Measurements from ENCODE around the gene ELMO1.

DNA sequence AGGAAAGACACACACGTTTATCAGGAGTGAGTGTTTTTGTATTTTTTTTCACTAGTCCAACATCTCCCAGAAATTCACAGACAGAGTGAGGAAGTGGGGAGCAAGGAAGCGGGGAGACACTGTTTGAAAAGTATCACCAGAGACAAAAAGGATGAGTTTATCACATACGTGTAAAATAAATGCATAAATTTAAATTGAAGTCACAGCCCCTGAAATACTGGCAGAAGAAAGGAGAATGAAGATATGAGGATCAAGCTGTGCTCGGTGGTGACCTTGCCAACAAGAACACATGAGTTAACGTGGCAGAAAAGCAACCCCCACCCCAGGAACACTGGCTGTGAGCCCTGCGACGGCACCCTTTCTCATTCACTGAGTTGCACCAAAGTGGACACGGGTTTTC, 407.2 kb downstream of the ELMO1 start:
- TF ChIP-seq EZH2 (IDR thresholded peaks at IDR 0.05; ENCODE audit: borderline replicate concordance, low read depth, low read length, poor library complexity, severe bottlenecking), result no peak
- TF ChIP-seq, protein P1, sequence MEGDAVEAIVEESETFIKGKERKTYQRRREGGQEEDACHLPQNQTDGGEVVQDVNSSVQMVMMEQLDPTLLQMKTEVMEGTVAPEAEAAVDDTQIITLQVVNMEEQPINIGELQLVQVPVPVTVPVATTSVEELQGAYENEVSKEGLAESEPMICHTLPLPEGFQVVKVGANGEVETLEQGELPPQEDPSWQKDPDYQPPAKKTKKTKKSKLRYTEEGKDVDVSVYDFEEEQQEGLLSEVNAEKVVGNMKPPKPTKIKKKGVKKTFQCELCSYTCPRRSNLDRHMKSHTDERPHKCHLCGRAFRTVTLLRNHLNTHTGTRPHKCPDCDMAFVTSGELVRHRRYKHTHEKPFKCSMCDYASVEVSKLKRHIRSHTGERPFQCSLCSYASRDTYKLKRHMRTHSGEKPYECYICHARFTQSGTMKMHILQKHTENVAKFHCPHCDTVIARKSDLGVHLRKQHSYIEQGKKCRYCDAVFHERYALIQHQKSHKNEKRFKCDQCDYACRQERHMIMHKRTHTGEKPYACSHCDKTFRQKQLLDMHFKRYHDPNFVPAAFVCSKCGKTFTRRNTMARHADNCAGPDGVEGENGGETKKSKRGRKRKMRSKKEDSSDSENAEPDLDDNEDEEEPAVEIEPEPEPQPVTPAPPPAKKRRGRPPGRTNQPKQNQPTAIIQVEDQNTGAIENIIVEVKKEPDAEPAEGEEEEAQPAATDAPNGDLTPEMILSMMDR (conservative IDR thresholded peaks at IDR 0.05; ENCODE audit: low read depth, low read length), result no peak

All from A673 (cell line).